LNCaP clone FGC (cell line): ENCODE measurements around the gene ZNF628.
"Not testable (repeated sequence)": the region's sequence is repeated elsewhere in the genome, so short reads cannot be mapped to it uniquely, and the experiment has no call there.

Experiments
- DNase-seq: peaks from one replicate; pipeline ENCODE4 v3.0.0-alpha.2; 2011; ENCODE audit warnings: low read depth
- H3K4me3 ChIP-seq: 2 replicates; pipeline ENCODE4 v1.5.1; 2011; ENCODE audit warnings: mild to moderate bottlenecking, low read depth, low read length, control low read depth
- TF ChIP-seq, protein P1 (sequence below): IDR thresholded peaks from 2 replicates; pipeline ENCODE4 v1.5.1; 2012; ENCODE audit warnings: mild to moderate bottlenecking; ENCODE audit not compliant: control insufficient read depth, insufficient read depth; ENCODE audit errors: extremely low read depth

The ZNF628 gene

GRCh38 chr19:55493052-55493644 lies 16.7 kb downstream of the ZNF628 start:
- TF ChIP-seq, protein P1, sequence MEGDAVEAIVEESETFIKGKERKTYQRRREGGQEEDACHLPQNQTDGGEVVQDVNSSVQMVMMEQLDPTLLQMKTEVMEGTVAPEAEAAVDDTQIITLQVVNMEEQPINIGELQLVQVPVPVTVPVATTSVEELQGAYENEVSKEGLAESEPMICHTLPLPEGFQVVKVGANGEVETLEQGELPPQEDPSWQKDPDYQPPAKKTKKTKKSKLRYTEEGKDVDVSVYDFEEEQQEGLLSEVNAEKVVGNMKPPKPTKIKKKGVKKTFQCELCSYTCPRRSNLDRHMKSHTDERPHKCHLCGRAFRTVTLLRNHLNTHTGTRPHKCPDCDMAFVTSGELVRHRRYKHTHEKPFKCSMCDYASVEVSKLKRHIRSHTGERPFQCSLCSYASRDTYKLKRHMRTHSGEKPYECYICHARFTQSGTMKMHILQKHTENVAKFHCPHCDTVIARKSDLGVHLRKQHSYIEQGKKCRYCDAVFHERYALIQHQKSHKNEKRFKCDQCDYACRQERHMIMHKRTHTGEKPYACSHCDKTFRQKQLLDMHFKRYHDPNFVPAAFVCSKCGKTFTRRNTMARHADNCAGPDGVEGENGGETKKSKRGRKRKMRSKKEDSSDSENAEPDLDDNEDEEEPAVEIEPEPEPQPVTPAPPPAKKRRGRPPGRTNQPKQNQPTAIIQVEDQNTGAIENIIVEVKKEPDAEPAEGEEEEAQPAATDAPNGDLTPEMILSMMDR, result no peak
- H3K4me3 ChIP-seq, result no peak overlapping the region
- DNase-seq, result no peak

- H3K4me3 ChIP-seq, result no peak overlapping the region
- TF ChIP-seq, protein P1, result no peak
These were observed 17.3 kb downstream of the ZNF628 start for GRCh38 chr19:55493645-55494171.

GRCh38 chr19:55494172-55494761 lies 17.9 kb downstream of the ZNF628 start:
- DNase-seq, result no peak
- H3K4me3 ChIP-seq, result no peak overlapping the region
- TF ChIP-seq, protein P1, result no peak

More at GRCh38 chr19:55493645-55494171, 17.3 kb downstream of the ZNF628 start:
- no peak for DNase-seq

- TF ChIP-seq, protein P1, result no peak
- no peak for DNase-seq
- H3K4me3 ChIP-seq, result no peak overlapping the region
These were observed 19.4 kb downstream of the ZNF628 start for GRCh38 chr19:55495646-55496349.

GRCh38 chr19:55496820-55497219 lies 20.4 kb downstream of the ZNF628 start:
- not testable (repeated sequence) for DNase-seq, H3K4me3 ChIP-seq

GRCh38 chr19:55497763-55498162 lies 21.3 kb downstream of the ZNF628 start:
- no peak for DNase-seq
- TF ChIP-seq, protein P1, result no peak
- H3K4me3 ChIP-seq, result no peak overlapping the region

DNA sequence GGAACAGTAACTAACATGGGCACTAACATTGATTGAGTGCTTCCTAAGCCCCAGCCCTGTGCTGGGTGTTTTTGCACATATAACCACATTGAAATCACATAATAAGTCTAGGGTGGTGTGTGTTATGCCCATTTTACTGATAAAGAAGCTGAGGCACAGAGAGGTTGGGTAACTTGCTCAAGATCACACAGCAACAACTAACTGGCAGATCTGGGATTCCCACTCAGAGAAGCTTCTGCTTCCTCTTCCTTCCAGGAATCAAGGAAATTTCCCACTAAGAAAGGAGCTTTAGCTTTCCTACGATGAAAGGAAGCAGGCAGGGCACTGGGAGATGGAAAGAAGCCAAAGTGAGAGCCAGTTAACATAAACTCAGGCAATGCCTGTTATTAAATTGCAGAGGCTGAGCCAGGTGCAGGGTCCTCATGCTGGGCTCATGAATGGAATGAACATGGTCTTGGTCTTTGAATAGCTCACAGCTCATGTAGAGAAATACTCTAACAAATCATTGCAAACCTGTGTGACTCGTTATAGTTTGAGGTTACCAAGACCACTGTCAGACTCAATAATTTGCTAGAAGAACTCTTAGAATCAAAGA lies 21.9 kb downstream of the ZNF628 start:
- H3K4me3 ChIP-seq, result no peak overlapping the region
- DNase-seq, result no peak
- TF ChIP-seq, protein P1, result no peak
